ENCODE results near the gene PTPRA. TPM values are rescaled to one million over a fixed set of nuclear protein-coding genes. Genes with fewer than 3 reads are reported as not detected.

Gene PTPRA
- polyA plus RNA-seq, 3 donors = 13.0 to 41.9 (median 13.1) TPM

- Histone ChIP-seq H3K4me1 (ENCODE audit: control insufficient read depth in 1 of 2, insufficient read depth in 2 of 2, low read length in 2 of 2) (peaks cover 7% of the 10 kb centered on the region in 2 donors), H3K27ac (ENCODE audit: low read depth in 1 of 2, low read length in 2 of 2) (no peak overlapping the region), H3K79me2 (ENCODE audit: insufficient read depth, low read length) (peaks cover 38% of the 10 kb centered on the region), H3K27me3 (ENCODE audit: control insufficient read depth in 2 of 2, insufficient read depth in 2 of 2, low read length in 2 of 2) (no peaks in the 10 kb centered on the region), H4K20me1 (ENCODE audit: insufficient read depth, low read length) (peaks cover 33% of the 10 kb centered on the region), H3K36me3 (replicated peaks in 1 of 2; ENCODE audit: control insufficient read depth in 1 of 2, insufficient read depth in 2 of 2, low read length in 2 of 2) (peaks cover 12 to 44% of the 10 kb centered on the region in 2 donors), H3K4me3 (replicated peaks in 1 of 3; ENCODE audit: low read depth in 2 of 3, low read length in 3 of 3) (no peak overlapping the region), H3K4me2 (replicated peaks; ENCODE audit: extremely low read depth, low read length, poor library complexity, severe bottlenecking) (no peak overlapping the region), H2AFZ (ENCODE audit: insufficient read depth, low read depth, low read length, poor library complexity, severe bottlenecking) (no peak overlapping the region), H3K9ac (ENCODE audit: insufficient read depth, low read length, poor library complexity, severe bottlenecking) (no peak overlapping the region), H3K9me3 (replicated peaks in 1 of 2; ENCODE audit: control insufficient read depth in 1 of 2, insufficient read depth in 1 of 2, low read length in 2 of 2) (no peaks in the 10 kb centered on the region)
- TF ChIP-seq, protein P1, sequence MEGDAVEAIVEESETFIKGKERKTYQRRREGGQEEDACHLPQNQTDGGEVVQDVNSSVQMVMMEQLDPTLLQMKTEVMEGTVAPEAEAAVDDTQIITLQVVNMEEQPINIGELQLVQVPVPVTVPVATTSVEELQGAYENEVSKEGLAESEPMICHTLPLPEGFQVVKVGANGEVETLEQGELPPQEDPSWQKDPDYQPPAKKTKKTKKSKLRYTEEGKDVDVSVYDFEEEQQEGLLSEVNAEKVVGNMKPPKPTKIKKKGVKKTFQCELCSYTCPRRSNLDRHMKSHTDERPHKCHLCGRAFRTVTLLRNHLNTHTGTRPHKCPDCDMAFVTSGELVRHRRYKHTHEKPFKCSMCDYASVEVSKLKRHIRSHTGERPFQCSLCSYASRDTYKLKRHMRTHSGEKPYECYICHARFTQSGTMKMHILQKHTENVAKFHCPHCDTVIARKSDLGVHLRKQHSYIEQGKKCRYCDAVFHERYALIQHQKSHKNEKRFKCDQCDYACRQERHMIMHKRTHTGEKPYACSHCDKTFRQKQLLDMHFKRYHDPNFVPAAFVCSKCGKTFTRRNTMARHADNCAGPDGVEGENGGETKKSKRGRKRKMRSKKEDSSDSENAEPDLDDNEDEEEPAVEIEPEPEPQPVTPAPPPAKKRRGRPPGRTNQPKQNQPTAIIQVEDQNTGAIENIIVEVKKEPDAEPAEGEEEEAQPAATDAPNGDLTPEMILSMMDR (IDR thresholded peaks at IDR 0.05) = no peak
- H3K4me3 Mint-ChIP-seq = no peak overlapping the region
- DNase-seq = no peak
- no peaks in the 10 kb centered on the region for H3K9me3 Mint-ChIP-seq
- peaks cover 32 to 52% of the 10 kb centered on the region in 2 donors for H3K36me3 Mint-ChIP-seq
- H3K27me3 Mint-ChIP-seq (ENCODE audit: low read depth in 3 of 3) = no peaks in the 10 kb centered on the region
- peaks cover 15% of the 10 kb centered on the region for H3K4me1 Mint-ChIP-seq
- intact Hi-C loops (cut with micrococcal nuclease) = no loop called here
- H3K27ac Mint-ChIP-seq = no peak overlapping the region
Observed at GRCh38 chr20:2922957-2923356, 49.7 kb downstream of the PTPRA start.

GRCh38 chr20:2930538-2930937, 57.3 kb downstream of the PTPRA start:
- Histone ChIP-seq H3K9me3 (replicated peaks in 1 of 2; ENCODE audit: control insufficient read depth in 1 of 2, insufficient read depth in 1 of 2, low read length in 2 of 2) (no peaks in the 10 kb centered on the region), H3K4me3 (replicated peaks in 1 of 3; ENCODE audit: low read depth in 2 of 3, low read length in 3 of 3) (no peak overlapping the region), H2AFZ (ENCODE audit: insufficient read depth, low read depth, low read length, poor library complexity, severe bottlenecking) (no peak overlapping the region), H4K20me1 (ENCODE audit: insufficient read depth, low read length) (no peaks in the 10 kb centered on the region), H3K4me2 (replicated peaks; ENCODE audit: extremely low read depth, low read length, poor library complexity, severe bottlenecking) (no peak overlapping the region), H3K4me1 (ENCODE audit: control insufficient read depth in 1 of 2, insufficient read depth in 2 of 2, low read length in 2 of 2) (no peaks in the 10 kb centered on the region), H3K79me2 (ENCODE audit: insufficient read depth, low read length) (peaks cover 13% of the 10 kb centered on the region), H3K27me3 (ENCODE audit: control insufficient read depth in 2 of 2, insufficient read depth in 2 of 2, low read length in 2 of 2) (no peaks in the 10 kb centered on the region), H3K27ac (ENCODE audit: low read depth in 1 of 2, low read length in 2 of 2) (no peak overlapping the region), H3K36me3 (replicated peaks in 1 of 2; ENCODE audit: control insufficient read depth in 1 of 2, insufficient read depth in 2 of 2, low read length in 2 of 2) (peaks cover 3 to 36% of the 10 kb centered on the region in 2 donors), H3K9ac (ENCODE audit: insufficient read depth, low read length, poor library complexity, severe bottlenecking) (no peak overlapping the region)
- intact Hi-C loops (cut with micrococcal nuclease) = no loop called here
- TF ChIP-seq, protein P1 (IDR thresholded peaks at IDR 0.05) = no peak
- no CpG with 5 or more reads among the region's 1 CpG for WGBS (ENCODE audit: insufficient coverage)
- Mint-ChIP-seq H3K9me3 (no peaks in the 10 kb centered on the region), H3K4me1 (no peaks in the 10 kb centered on the region), H3K36me3 (peaks cover 16 to 21% of the 10 kb centered on the region in 2 donors), H3K27ac (no peak overlapping the region), H3K4me3 (no peak overlapping the region), H3K27me3 (ENCODE audit: low read depth in 3 of 3) (no peaks in the 10 kb centered on the region)
- DNase-seq = no peak
